ENCODE data around the gene SCGN. TPM values are rescaled to one million over a fixed set of nuclear protein-coding genes. Genes with fewer than 3 reads are reported as not detected.

SCGN gene
- total RNA-seq, 2 experiments from 2014 or later = not detected

GRCh38 chr6:25685251-25685650 lies 33.2 kb downstream of the SCGN start:
- Mint-ChIP-seq H3K4me3 (no peak overlapping the region), H3K4me1 (ENCODE audit: low read depth) (no peaks in the 10 kb centered on the region), H3K36me3 (ENCODE audit: low read depth) (no peaks in the 10 kb centered on the region), H3K27me3 (peaks cover 22% of the 10 kb centered on the region), H3K27ac (no peak overlapping the region), H3K9me3 (no peaks in the 10 kb centered on the region)
- no peak for TF ChIP-seq CTCF (IDR thresholded peaks at IDR 0.05)
- no peak for ATAC-seq
- POLR2A ChIA-PET = no interaction called here
- CTCF ChIA-PET = interaction anchor here (0.7 kb wide), 1 partner anchor 15 kb away, joined by 3 read pairs; no protein-coding TSS in a partner anchor
- intact Hi-C loops (cut with micrococcal nuclease) = no loop called here
- no peak for DNase-seq

- DNase-seq = no peak
- no peak overlapping the region for H3K4me3 Mint-ChIP-seq
- CTCF ChIA-PET = no interaction called here
Observed at GRCh38 chr6:25685896-25686295, 33.9 kb downstream of the SCGN start.

GRCh38 chr6:25686856-25687255 lies 34.8 kb downstream of the SCGN start:
- intact Hi-C loops (cut with micrococcal nuclease) = no loop called here
- TF ChIP-seq CTCF (IDR thresholded peaks at IDR 0.05) = no peak
- H3K4me3 Mint-ChIP-seq = no peak overlapping the region
- H3K36me3 Mint-ChIP-seq (ENCODE audit: low read depth) = no peaks in the 10 kb centered on the region
- ChIA-PET POLR2A (no interaction called here), CTCF (no interaction called here)
- ATAC-seq (no peak), DNase-seq (no peak)
- H3K27me3 Mint-ChIP-seq = peaks cover 18% of the 10 kb centered on the region
- H3K4me1 Mint-ChIP-seq (ENCODE audit: low read depth) = no peaks in the 10 kb centered on the region
- H3K27ac Mint-ChIP-seq = no peak overlapping the region
- no peaks in the 10 kb centered on the region for H3K9me3 Mint-ChIP-seq

More at GRCh38 chr6:25685896-25686295, 33.9 kb downstream of the SCGN start:
- TF ChIP-seq CTCF (IDR thresholded peaks at IDR 0.05) = no peak
- Mint-ChIP-seq H3K36me3 (ENCODE audit: low read depth) (no peaks in the 10 kb centered on the region), H3K4me1 (ENCODE audit: low read depth) (no peaks in the 10 kb centered on the region), H3K9me3 (no peaks in the 10 kb centered on the region), H3K27ac (no peak overlapping the region), H3K27me3 (peaks cover 20% of the 10 kb centered on the region)
- intact Hi-C loops (cut with micrococcal nuclease) = no loop called here
- POLR2A ChIA-PET = no interaction called here
- ATAC-seq = no peak

- Mint-ChIP-seq H3K36me3 (ENCODE audit: low read depth) (no peaks in the 10 kb centered on the region), H3K27me3 (peaks cover 16% of the 10 kb centered on the region), H3K4me3 (no peak overlapping the region), H3K9me3 (no peaks in the 10 kb centered on the region), H3K27ac (no peak overlapping the region), H3K4me1 (ENCODE audit: low read depth) (no peaks in the 10 kb centered on the region)
- POLR2A ChIA-PET = no interaction called here
- CTCF ChIA-PET = no interaction called here
- no peak for ATAC-seq
- DNase-seq = no peak
- TF ChIP-seq CTCF (IDR thresholded peaks at IDR 0.05) = no peak
- intact Hi-C loops (cut with micrococcal nuclease) = no loop called here
Observed at GRCh38 chr6:25689966-25690365, 38.0 kb downstream of the SCGN start.

GRCh38 chr6:25691894-25692293 lies 39.9 kb downstream of the SCGN start:
- ATAC-seq = no peak
- POLR2A ChIA-PET = no interaction called here
- no peak overlapping the region for H3K4me3 Mint-ChIP-seq
- H3K9me3 Mint-ChIP-seq = no peaks in the 10 kb centered on the region
- no peak overlapping the region for H3K27ac Mint-ChIP-seq
- CTCF ChIA-PET = interaction anchor here (0.9 to 1.2 kb wide), 2 partner anchors 23 to 28 kb away, joined by 3 to 4 read pairs; no protein-coding TSS in a partner anchor
- no peaks in the 10 kb centered on the region for H3K36me3 Mint-ChIP-seq (ENCODE audit: low read depth)
- H3K4me1 Mint-ChIP-seq (ENCODE audit: low read depth) = no peaks in the 10 kb centered on the region
- no peak for DNase-seq
- peaks cover 16% of the 10 kb centered on the region for H3K27me3 Mint-ChIP-seq
- intact Hi-C loops (cut with micrococcal nuclease) = no loop called here
- TF ChIP-seq CTCF (IDR thresholded peaks at IDR 0.05) = no peak
